Stimulated activated CD4-positive, alpha-beta T cell treated with anti-CD3 and anti-CD28 coated beads, Interleukin-12 subunit alpha, Interleukin-12 subunit beta, amount 100 ng/mL, for 24 hours (primary cell): Measurements from ENCODE around the gene SYNGR2.

Experiments used
- DNase-seq, 2 experiments: peaks; one replicate each; pipeline ENCODE4 v3.0.0-alpha.2; 2020; ENCODE audit warnings: low read depth in 2 of 2

The SYNGR2 gene

DNA sequence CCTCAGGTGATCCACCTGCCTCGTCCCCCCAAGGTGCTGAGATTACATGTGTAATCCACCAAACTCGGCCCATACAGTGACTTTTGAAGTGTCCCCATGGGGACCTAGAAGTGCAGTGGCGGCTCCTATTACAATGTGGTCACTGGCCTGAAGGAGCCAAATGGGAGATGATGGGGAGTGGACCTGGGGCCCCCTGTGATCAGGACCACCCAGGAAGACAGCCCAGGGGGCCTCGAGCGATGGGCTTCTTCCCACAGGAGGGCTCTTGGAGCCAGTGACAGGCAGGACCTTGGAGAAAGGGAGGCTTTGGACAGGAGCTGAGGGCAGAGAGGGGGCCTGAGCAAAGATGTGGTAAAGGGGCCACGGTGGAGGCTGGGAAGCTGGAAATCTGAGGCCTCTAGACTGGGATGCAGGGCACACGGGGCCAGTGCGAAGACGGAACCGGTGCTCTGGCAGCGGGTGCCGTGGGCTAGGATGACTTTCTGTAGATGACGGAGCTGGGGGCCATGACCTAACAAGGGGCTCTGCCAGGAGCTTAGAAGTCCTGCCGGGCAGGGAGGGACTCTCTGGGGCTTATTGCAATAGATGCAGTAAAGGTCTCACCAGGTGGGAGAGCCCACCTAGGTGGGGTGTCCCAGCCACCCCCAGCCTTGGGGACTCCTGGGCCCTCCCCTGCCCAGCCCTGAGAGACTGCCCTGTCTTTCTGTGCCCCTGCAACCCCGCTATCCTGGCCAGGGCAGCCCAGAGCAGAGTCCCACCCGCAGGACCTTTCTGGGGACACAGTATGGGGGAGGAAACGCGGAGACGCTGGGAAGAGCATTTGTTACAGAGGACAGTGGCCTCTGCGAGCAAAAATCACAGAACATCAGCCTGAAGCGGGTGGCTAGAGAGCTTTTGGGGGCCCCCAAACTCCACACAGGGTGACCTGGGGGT lies 24.9 kb upstream of the SYNGR2 start:
- DNase-seq: no peak

DNA sequence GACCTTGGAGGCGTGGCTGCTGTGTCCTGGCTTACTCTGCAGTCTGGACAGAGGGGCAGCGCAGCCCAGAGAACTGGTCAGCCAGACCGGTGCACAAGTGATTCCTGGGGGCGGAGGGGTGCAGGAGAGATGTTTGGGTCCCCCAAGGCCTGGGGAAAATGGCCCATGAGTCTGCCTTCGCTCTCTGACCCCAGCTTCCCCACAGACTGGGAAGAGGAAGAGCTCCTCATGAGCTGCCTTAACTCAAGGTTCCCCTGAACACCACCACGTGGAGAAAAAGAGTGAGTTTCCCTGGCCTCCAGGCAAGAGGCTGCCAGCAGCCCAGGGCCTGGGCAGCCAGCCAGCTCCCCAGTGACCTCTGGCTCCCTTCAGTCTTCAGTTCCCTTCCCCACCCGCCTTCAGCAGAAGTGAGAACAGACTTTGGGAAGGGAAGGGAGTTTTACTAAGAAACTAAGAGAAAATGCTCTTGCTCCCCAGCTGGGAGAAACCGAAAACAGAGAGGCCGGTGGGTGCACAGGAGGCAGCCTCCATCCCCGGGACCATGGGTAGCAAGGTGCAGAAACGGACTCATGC lies 24.1 kb upstream of the SYNGR2 start:
- no peak for DNase-seq

DNA sequence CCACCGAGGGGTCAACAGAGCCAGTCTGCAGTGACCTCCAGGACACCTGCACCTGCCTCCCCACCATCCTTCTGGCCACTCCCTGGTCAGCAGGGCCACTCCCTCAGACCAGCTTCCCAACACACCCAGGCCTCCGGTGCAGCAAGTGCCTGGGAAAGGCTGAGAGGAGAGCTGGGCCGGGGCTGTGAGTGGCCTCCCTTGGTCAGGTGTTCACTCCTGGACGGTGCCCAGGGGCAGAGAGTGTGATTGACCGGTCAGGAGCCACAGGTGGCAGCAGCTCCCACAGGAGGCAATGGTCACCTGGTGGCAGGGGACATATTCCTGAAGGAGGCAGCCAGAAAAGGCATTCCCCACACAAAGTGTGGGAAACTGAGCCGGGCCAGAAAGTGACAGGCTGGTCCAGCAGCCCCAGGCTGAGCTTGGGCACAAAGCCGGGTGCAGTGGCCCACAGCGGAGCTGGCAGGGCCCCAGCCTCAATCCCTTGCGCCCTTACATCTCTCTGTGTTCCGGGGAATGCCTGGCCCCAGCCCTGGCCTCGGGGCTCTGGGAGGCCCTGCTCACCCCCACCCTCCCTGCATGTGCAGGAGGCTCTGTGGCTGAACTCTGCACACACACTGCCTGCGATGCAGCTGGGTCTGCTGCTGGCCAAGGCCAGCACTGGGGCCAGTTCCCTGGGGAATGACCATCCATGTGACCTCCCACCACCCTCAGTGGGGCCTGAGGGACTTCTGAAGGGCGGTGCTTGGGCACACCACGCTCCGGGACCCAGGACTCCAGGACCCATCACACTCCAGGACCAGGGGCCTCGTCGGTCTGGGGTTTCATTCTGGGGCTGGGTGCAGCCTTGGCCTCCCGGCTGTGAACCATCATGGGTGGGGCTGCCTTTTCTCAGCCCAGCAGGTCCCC lies 23.4 kb upstream of the SYNGR2 start:
- no peak for DNase-seq

DNA sequence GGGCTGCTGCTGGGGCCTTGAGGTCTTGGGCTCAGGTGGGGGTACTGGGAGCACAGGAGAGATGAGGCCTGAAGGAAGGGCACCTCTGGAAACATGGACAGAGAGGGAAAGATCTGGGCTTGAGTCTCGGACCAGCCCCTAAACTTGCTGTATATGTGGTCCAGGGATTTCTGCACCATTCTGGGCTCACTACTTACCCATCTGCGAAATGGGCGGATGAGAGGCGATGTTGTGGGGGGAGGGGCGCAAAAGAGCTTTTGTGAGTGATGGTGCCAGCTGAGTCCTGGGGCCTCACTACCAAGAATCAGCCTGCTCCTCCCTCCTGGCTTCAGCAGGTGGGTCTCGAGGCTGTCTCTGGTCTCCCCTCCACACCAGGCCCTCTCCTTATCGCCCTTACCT lies 21.9 kb upstream of the SYNGR2 start:
- no peak for DNase-seq

DNA sequence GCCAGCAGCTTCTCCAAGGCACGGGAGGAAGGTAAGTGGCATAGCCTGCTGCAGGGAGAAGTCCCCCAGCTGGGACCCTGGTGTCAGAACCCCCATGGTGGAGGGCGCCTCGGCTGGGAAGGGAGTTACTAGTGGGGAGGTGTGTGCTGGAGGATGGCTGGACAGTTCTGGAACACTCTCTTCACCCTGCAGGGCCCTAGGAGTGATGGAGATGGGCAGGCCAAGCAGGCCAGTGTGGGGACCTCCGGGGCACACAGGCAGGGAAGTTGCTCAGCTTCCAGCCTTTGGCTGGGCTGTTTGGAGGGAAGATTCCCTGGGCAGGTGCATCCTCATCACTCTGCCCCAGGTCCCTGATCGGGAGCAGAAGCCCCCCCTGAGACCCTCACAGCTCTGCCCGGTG lies 21.5 kb upstream of the SYNGR2 start:
- no peak for DNase-seq

DNA sequence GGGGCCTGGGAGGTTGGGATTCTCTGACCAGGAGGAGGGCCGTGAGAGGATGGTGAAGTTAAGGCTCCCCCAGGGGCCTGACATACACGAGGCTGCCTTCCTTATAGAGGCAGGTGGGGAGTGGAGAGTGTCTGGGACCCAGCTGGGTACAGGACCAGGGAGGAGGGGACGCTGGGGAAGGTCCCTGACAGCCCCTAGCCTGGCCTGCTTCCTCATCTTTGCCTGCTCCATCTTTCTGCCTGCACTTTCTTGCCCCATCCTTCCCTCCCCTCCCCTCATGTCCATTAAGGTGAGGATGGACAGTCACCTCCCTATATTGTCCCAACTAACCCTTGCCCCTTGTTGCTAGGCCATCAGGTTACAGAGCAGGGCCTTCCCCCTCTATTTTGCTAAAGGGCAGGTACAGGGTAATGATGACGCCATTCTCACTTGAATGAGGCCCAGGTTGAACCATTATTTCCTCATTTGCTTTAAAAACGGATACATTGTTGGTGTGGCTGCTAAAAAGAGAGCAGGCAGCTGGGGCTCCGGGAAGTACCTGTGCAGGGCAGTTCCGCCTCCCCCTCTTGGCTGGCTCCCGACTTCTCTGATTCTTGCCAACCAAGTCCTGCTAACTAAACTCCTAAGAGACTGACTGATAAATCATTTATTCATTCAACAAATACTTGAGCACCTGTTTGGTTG lies 20.9 kb upstream of the SYNGR2 start:
- DNase-seq: no peak

DNA sequence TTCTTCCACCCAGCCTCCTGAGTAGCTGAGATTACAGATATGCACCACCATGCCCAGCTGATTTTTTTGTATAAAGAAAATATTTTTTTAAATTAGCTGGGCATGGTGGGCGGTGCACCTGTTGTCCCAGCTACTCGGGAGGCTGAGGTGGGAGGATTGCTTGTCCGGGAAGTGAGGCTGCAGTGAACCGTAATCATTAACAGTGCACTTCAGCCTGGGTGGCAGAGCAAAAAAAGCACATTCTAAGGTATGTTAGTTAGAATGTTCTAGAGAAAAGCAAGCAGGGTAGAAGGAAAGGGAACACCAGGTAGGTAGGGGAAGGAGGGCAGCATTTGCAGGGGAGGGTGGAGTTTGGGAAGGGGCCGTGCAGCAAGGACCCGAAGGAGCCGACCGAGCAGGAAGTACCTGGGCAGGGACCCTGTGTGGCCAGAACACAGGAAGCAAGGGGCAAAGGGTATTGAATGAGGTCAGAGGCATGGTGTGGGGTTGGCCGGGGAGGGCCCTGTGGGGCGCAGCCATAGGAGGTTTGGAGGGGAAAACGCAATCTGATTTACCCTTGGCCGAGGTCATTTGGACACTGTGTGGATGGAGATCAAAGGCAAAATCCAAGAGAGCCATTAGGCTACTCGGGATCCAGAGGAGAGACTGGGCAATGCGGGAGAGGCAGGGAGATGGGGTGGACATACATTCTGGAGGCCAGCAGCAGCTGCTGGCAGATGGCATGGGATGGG lies 19.9 kb upstream of the SYNGR2 start:
- DNase-seq: no peak

DNA sequence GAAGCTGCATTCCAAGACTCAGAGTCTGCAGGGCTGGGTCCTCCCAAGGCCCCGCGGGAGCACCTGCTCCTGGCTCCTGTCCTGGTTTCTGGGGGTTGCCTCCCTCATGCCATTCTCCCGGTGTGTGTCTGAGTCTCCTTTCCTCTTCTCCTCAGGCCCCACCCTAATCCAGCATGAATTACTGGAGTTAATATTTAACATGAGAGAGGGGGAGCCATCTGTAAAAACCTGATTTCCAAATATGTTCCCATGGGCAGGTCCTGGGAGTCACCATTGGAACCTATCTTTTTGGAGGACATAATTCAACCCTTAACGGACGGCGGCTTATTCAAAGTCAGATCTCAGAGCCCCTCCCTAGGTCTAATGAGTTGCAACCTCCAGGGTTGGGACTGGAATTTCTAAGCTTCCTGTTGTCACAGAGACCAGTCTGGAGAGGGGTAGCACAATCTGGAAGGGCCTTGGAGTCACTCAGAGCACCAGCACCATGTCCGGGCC lies 16.8 kb upstream of the SYNGR2 start:
- DNase-seq: no peak

DNA sequence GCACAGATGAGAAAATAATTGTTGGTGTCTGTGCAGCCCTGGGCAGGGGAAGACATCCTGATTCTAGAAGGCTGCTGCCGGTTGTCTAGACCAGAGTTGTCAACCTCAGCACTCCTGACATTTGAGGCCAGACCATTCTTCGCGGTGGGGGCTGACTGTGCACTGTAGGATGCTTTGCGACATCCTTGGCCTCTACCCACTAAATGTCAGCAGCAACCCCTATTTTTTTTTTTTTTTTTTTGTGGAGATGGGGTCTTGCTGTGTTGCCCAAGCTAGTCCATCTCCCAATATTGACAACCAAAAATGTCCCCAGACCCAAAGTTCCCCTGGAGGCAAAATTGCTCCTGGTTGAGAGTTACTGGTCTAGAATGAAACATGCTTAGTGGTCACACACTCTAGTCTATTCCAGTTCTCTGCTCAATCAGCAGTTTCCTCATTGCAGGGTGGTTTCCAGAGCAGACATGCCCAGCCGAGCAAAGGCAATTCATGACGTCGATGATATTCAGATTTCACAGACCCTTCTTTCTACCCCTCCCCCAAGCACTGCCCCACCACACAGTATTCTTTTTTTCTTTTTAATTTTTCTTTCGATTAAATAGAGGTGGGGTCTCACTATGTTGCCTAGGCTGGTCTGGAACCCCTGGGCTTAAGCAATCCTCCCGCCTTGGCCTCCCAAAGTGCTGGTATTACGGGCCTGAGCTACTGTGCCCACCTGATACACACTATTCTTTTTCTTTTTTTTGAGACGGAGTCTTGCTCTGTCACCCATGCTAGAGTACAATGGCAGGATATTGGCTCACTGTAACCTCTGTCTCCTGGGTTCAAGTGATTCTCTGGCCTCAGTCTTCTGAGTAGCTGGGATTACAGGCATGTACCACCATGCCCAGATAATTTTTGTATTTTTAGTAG lies 13.2 kb upstream of the SYNGR2 start:
- DNase-seq: no peak

DNA sequence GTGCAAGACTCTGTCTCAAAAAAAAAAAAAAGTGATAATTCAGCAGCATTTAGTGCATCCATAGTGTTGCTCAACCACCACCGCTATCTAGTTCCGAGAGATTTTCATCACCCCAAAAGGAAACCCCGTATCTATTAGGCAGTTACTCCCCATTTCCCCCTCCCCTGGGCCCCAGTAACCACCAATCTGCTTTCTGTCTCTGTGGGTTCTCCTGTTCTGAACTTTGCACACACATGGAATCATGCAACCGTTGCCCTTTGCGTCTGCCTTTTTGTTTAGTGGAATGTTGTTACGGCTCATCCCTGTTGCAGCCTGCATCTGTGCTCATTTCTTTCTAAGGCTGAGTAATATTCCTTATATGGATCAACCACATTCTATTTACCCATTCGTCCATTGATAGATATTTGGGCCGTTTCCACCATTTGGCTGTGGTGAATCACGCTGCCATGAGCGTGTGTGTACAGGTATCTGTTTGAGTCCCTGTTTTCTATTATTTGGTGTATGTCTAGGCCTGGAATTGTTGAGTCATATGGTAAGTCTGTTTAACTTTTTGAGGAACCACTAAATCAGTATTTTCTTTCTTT lies 8.7 kb upstream of the SYNGR2 start:
- no peak for DNase-seq

DNA sequence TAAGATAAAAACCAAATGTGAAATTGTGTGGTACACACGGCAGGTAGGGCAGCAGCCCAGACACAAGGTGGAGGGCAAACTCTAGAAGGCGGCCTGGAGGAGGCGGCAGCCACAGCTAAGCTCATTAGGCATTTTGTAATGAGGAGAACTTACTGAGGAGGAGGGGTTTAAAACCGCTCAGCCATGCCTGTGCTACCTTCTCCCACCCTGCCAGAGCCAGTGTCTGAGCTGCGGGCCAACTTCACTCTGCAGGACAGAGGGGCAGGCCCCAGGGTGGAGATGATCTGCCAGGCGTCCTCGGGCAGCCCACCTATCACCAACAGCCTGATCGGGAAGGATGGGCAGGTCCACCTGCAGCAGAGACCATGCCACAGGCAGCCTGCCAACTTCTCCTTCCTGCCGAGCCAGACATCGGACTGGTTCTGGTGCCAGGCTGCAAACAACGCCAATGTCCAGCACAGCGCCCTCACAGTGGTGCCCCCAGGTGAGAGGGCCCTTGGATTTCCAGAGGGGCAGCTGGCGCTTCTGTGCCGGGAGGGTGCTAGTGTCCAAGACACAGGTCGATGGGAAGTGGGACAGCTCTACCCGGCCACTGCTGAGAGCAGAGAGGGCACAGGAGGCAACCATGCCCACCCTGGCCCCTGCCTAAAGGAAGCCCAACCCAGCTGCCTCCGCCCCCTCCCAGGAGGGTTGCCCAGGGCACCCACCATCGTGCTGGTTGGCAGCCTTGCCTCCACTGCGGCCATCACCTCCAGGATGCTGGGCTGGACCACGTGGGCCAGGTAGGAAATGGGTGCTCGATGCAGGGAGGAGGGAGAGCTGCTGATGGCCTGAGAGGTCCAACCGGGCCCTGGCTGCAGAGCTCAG lies 4.3 kb upstream of the SYNGR2 start:
- DNase-seq: no peak

DNA sequence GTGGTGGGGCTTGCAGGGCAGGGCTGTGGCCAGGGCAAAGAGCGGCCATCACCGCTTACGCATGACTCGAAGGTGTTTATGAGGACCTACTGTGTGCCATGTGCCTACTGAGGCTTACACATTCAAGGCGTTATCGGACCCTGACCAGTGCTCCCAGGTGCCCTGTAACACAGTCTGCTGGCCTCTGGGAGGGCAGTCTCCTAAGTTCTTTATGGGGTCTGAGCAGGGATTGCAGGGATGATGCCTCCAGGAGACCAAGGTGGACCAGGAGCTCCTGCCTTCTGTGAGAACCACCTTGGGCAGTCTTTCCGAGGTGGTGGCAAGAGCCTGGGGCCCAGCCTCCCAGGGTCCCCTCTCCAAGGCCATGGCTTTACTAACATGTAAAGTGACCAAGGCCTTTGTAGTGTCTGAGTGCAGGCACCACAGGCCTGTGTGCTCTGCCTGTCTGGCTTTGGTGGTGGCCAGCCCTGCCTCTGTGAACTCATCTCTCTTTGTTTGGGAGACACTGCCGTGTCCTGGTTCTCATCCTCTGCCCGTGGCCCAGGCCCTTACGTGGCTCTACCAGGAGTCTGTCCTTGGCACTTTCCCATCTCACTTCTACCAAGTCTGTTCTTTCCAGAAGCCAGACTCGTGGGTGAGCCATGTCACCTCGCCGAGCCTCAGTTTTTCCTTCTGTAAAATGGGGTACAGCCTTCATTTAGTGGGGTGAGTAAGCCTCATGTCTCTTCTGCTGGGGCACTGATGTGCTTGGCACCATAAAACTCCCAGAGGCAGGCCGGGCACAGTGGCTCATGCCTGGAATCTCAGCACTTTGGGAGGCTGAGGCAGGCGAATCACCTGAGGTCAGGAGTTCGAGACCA lies 3.4 kb upstream of the SYNGR2 start:
- DNase-seq: no peak

DNA sequence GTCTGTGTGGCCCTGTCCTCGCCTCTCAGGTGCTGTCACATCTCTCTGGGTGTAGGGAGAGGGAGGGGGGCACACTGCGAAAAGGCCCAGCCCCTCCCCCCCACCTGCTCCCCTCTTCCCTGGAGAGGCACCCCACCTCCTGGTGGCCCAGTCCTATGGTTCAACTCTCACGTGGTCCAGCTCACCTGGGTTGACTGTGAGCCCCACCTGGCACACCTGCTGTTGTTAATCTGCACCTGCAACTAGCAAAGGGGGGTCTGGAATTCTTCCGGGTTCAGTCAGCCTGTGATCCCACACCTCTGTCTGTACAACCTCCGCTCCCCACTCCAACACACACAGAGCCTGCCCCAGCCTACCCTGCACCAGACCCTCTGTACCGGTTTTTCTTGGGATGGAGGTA lies 2.0 kb upstream of the SYNGR2 start:
- DNase-seq: no peak

DNA sequence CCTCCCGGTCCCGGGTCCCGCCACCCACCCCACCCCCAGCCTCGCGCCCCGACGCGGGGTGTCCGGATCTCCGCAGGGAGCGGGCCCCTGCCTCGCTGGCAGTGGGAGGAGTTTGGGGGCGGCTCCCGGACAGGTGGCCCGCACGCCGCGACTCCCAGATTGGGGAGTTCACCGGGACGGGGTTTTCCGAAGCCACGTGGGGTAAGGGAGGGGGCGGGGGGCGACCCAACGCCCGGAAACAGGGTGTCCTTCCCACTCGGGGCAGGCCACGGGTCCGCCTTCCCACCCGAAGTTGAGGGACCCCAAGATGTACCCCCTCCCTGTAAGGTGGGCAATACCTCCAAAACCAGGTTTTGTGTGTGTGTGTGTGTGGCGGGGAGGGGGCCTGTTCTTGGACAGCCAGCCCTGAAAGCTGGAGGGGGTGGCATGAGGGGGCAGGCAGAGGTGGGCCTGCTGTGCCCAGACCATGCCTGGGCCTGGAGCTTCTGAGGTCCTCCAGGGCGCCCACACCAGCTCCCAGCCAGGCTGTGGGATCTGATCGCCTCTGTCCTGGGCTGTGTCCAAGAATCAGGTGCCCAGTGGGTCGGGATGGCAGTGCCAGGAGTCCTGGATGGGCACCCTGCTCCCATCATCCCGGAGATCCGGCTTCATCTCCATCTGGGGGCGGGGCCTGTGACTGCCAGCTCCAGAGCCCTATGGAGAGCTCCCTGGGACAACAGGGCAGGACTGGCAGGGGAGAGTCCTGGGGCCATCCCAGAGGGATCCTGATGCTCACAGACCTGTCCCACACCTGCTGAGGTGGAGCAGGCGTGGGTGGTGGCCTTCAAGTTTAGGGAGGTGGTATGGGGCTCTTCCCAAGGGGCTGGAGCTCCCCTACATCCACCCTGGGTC lies 767 bp downstream of the SYNGR2 start:
- DNase-seq: peak; percentile 39 to 61

DNA sequence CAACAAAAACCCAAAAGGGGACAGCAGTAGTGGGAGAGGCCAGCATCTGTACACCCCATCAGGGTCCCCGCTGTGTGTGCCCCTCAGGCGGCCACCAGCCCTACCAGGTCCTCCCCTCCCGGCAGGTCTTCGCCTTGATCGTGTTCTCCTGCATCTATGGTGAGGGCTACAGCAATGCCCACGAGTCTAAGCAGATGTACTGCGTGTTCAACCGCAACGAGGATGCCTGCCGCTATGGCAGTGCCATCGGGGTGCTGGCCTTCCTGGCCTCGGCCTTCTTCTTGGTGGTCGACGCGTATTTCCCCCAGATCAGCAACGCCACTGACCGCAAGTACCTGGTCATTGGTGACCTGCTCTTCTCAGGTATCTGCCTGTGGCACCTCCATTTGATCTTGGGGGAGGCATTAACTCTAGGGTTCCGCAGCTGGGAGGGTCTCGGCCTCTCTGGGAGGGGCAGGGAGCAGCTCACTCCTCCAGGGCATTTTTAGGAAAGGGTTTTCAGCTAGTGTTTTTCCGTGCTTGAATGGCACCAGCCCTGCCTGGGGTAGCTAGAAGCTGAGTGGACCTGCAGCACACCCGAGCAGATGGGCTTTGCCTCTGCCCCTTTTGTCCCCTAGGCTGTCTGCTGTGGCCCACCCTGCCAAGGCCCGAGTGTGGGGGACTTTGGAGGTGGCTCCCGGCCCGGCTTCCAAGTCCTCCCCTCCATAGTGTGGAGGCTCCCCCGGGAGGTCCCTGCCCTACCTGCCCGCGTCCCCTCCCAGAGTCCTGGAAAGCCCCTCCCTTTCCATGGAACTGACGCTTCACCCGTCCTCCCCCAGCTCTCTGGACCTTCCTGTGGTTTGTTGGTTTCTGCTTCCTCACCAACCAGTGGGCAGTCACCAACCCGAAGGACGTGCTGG lies 2.6 kb downstream of the SYNGR2 start:
- DNase-seq: no peak
